ENCODE measurements around the gene TRAF1. TPM values are rescaled to one million over a fixed set of nuclear protein-coding genes. Genes with fewer than 3 reads are reported as not detected.

Gene TRAF1
- total RNA-seq, 1 experiment from 2014 or later: 1.8 TPM

- Mint-ChIP-seq H3K9me3 (no peaks in the 10 kb centered on the region), H3K4me3 (no peak overlapping the region), H3K27ac (no peak overlapping the region), H3K27me3 (ENCODE audit: low read depth) (peaks cover 22% of the 10 kb centered on the region), H3K4me1 (peaks cover 50% of the 10 kb centered on the region), H3K36me3 (no peaks in the 10 kb centered on the region)
- no peak for DNase-seq (ENCODE audit: low spot score)
- CTCF ChIA-PET: interaction anchor here (0.9 to 1.5 kb wide), 2 partner anchors 9 to 56 kb away, joined by 3 to 4 read pairs; no protein-coding TSS in a partner anchor
- TF ChIP-seq CTCF (IDR thresholded peaks at IDR 0.05): no peak
- no peak for TF ChIP-seq AFF4 (CRISPR knock-in tag; IDR thresholded peaks at IDR 0.05; ENCODE audit: borderline replicate concordance)
- TF ChIP-seq ZMAT4 (CRISPR knock-in tag; IDR thresholded peaks at IDR 0.05): no peak
- TF ChIP-seq E2F5 (CRISPR knock-in tag; IDR thresholded peaks at IDR 0.05): no peak
- TF ChIP-seq SMAD4 (CRISPR knock-in tag; IDR thresholded peaks at IDR 0.05): no peak
- no peak for TF ChIP-seq TCF7 (CRISPR knock-in tag; IDR thresholded peaks at IDR 0.05; ENCODE audit: low read depth)
- no peak for TF ChIP-seq TEAD1 (CRISPR knock-in tag; IDR thresholded peaks at IDR 0.05)
- no peak for TF ChIP-seq ZNF532 (CRISPR knock-in tag; IDR thresholded peaks at IDR 0.05; ENCODE audit: borderline replicate concordance)
- TF ChIP-seq NFYB (CRISPR knock-in tag; conservative IDR thresholded peaks at IDR 0.05; ENCODE audit: low read depth): no peak
- TF ChIP-seq GTF2I (CRISPR knock-in tag; conservative IDR thresholded peaks at IDR 0.05): no peak
- TF ChIP-seq MYBL2 (CRISPR knock-in tag; IDR thresholded peaks at IDR 0.05): no peak
- TF ChIP-seq RORB (CRISPR knock-in tag; IDR thresholded peaks at IDR 0.05): no peak
- TF ChIP-seq FOXP1 (CRISPR knock-in tag; IDR thresholded peaks at IDR 0.05; ENCODE audit: borderline replicate concordance): no peak
- TF ChIP-seq JAZF1 (CRISPR knock-in tag; IDR thresholded peaks at IDR 0.05): no peak
- TF ChIP-seq MXD4 (CRISPR knock-in tag; IDR thresholded peaks at IDR 0.05; ENCODE audit: borderline replicate concordance): no peak
- TF ChIP-seq FOXP4 (CRISPR knock-in tag; IDR thresholded peaks at IDR 0.05): no peak
- TF ChIP-seq ZNF423 (CRISPR knock-in tag; IDR thresholded peaks at IDR 0.05): no peak
- ATAC-seq: no peak
- POLR2A ChIA-PET: interaction anchor here (0.6 to 1.5 kb wide), 2 partner anchors 29 to 53 kb away, joined by 3 to 4 read pairs; no protein-coding TSS in a partner anchor
These were observed 830 bp downstream of the TRAF1 start for GRCh38 chr9:120925535-120926396.

Measured in WTC11 (cell line).